ENCODE data around the gene SCN7A. TPM values are rescaled to one million over a fixed set of nuclear protein-coding genes. Genes with fewer than 3 reads are reported as not detected.

SCN7A gene
- total and polyA plus RNA-seq, 12 donors, result 2.6 to 19.7 (median 7.7) TPM

DNA sequence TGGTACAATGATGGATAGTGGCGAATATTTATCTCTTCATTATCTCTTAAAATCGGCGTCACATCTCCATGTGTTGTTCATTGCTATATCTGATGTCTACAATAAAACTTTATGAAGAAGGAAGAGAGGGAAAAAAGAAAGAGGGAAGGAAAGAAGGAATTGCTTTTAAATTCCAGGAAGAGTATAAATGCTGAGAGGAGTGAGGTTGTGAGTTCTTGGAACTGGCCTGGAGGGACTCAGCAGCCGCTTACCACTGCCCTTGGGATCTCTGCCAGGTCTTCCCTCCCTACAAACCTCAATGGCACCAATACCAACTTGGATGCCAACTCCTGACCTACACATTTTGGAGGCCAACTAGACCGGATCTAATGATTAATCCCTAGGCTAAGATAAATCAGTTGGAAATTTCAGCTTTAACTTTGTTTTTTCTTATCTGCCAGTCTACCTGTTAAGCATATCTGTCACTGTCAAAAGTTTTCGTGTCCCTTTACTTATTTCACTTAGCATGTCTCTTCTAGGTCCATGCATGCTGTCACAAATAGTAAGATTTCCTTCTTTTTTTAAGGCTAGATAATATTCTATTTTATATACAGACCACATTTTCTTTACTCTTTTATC lies 128.1 kb downstream of the SCN7A start:
- WGBS, 4 donors, result 48 to 58% (median 51%) methylated on average over 6 of the region's 6 CpGs
- no peaks in the 10 kb centered on the region for H3K9me3 ChIP-seq (replicated peaks in 1 of 3)
- H3K27me3 ChIP-seq, result no peaks in the 10 kb centered on the region
- DNase-seq, result no peak
- no peak overlapping the region for H3K27ac ChIP-seq
- no peaks in the 10 kb centered on the region for H3K4me1 ChIP-seq (replicated peaks in 1 of 2)
- intact Hi-C loops (cut with DNase I), result no loop called here
- TF ChIP-seq, protein P1, sequence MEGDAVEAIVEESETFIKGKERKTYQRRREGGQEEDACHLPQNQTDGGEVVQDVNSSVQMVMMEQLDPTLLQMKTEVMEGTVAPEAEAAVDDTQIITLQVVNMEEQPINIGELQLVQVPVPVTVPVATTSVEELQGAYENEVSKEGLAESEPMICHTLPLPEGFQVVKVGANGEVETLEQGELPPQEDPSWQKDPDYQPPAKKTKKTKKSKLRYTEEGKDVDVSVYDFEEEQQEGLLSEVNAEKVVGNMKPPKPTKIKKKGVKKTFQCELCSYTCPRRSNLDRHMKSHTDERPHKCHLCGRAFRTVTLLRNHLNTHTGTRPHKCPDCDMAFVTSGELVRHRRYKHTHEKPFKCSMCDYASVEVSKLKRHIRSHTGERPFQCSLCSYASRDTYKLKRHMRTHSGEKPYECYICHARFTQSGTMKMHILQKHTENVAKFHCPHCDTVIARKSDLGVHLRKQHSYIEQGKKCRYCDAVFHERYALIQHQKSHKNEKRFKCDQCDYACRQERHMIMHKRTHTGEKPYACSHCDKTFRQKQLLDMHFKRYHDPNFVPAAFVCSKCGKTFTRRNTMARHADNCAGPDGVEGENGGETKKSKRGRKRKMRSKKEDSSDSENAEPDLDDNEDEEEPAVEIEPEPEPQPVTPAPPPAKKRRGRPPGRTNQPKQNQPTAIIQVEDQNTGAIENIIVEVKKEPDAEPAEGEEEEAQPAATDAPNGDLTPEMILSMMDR (IDR thresholded peaks at IDR 0.05), result no peak
- TF ChIP-seq POLR2A (IDR thresholded peaks at IDR 0.05), result no peak
- H3K4me3 ChIP-seq, result no peak overlapping the region
- H3K36me3 ChIP-seq (replicated peaks in 1 of 2), result no peaks in the 10 kb centered on the region

DNA sequence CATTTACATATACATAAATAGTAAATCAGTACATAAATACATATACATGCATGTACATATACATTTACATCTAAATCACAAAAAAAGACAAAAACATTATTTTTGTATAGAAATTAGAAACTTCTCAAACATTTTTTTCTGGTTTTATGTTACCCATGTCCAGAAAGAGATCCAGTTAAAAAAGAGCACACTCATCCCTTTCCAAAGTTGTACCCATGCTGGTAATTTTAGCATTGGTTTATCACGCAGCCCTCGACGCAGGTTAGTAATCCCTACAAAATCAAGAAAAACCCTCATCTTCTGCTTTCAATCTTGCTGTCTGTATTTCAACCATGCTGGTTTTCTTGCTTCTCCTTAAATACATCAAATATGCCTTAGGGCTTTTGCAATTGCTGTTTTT lies 128.8 kb downstream of the SCN7A start:
- no peak for DNase-seq
- Histone ChIP-seq H3K36me3 (replicated peaks in 1 of 2) (no peaks in the 10 kb centered on the region), H3K27ac (no peak overlapping the region), H3K27me3 (no peaks in the 10 kb centered on the region), H3K4me3 (no peak overlapping the region), H3K9me3 (replicated peaks in 1 of 3) (no peaks in the 10 kb centered on the region), H3K4me1 (replicated peaks in 1 of 2) (no peaks in the 10 kb centered on the region)
- WGBS, 4 donors, result 76 to 90% (median 87%) methylated on average over 3 of the region's 3 CpGs
- TF ChIP-seq, protein P1 (IDR thresholded peaks at IDR 0.05), result no peak
- TF ChIP-seq POLR2A (IDR thresholded peaks at IDR 0.05), result no peak
- intact Hi-C loops (cut with DNase I), result no loop called here

DNA sequence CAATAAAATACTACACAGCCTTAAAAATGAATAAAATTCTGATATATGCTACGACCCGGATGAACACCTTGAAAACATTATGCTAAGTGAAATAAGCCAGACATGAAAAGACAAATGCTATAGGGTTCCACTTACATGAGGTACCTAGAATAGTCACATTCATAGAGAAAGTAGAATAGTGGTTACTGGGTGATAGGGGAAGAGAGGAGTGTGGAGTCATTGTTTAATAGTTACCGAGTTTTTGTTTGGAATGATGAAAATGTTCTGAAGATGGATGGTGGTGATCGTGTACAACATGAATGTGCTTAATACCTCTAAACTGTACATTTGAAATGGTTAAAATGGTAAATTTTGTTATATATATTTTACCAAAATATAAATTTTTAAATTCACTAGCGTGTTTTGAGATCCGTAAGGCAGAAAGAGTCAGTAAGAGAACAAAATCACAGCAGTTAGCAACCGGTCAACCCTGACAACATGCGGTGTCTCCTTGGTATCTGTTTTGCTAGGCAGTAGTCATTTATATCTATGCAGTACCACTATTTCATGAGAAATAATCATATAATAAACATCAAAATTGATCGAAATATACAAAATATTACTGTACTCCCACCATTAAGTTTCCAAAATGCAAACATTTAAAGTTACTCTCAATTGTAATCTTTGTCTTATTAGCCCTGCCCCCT lies 129.4 kb downstream of the SCN7A start:
- no peak overlapping the region for H3K4me3 ChIP-seq
- no peaks in the 10 kb centered on the region for H3K36me3 ChIP-seq (replicated peaks in 1 of 2)
- H3K9me3 ChIP-seq (replicated peaks in 1 of 3), result no peaks in the 10 kb centered on the region
- H3K4me1 ChIP-seq (replicated peaks in 1 of 2), result no peaks in the 10 kb centered on the region
- no peak overlapping the region for H3K27ac ChIP-seq
- 85 to 91% (median 87%) methylated on average over 9 of the region's 9 CpGs for WGBS, 4 donors
- no peak for TF ChIP-seq POLR2A (IDR thresholded peaks at IDR 0.05)
- TF ChIP-seq, protein P1 (IDR thresholded peaks at IDR 0.05), result no peak
- DNase-seq, result no peak
- intact Hi-C loops (cut with DNase I), result no loop called here
- H3K27me3 ChIP-seq, result no peaks in the 10 kb centered on the region

DNA sequence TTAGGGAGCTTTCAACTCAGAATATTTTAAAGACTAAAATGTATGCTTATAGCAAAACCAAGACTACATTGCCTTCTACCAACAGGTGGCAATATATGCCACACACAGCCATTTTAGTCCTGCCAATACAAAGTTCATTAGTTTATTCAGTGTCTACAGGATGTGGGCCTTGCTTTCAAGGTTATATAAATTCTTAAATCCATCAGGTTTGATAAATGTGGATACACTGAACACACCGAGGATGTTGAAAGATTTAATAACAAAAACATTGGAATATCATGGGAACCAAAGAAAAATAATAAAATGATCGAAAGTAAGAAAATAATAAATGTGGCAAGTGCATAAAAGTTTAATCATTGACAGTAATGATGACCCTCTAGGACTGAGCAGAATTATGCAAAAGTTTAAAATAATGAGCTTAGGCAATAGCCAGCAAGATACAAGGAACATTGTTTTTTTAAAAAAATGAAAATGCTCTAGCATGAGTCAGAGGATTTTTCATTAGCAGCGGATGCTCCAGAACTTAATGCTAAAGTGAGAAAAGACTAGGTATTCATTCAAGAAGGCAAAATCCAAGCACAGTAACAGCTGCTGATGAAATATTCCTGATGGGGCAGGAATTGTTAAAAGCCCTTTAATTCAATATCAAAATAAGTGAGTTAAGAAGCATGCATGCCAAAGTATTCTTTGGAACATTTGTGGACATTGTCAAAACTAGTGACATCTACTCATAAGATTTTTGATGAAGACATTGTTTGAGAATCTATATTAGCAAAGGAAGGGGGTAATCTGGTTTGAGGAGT lies 132.5 kb downstream of the SCN7A start:
- intact Hi-C loops (cut with DNase I), result no loop called here
- H3K4me1 ChIP-seq (replicated peaks in 1 of 2), result no peaks in the 10 kb centered on the region
- TF ChIP-seq, protein P1 (IDR thresholded peaks at IDR 0.05), result peak in 4 of 6 experiments; percentile 15 to 46 (median 26)
- TF ChIP-seq POLR2A (IDR thresholded peaks at IDR 0.05), result no peak
- DNase-seq, result no peak
- no peaks in the 10 kb centered on the region for H3K27me3 ChIP-seq
- H3K36me3 ChIP-seq (replicated peaks in 1 of 2), result no peaks in the 10 kb centered on the region
- WGBS, 4 donors, result 54 to 63% (median 61%) methylated on average over 3 of the region's 3 CpGs
- no peak overlapping the region for H3K4me3 ChIP-seq
- H3K27ac ChIP-seq, result no peak overlapping the region
- no peaks in the 10 kb centered on the region for H3K9me3 ChIP-seq (replicated peaks in 1 of 3)

All from adrenal gland (tissue), 12 donors.